Subcutaneous adipose tissue (tissue), 4 donors: ENCODE results near the gene SLC5A2. TPM values are rescaled to one million over a fixed set of nuclear protein-coding genes. Genes with fewer than 3 reads are reported as not detected.

Experiments
- total RNA-seq, 4 donors: library from RNA; depleted of rRNA; stranded (reverse); fragments of >200 nt; gene quantifications; one replicate each; pipeline ENCODE4 v1.1.0, GENCODE V29; 2016
- TF ChIP-seq, protein P1 (sequence below): fragments of 450-650 bp; IDR thresholded peaks from one replicate; pipeline ENCODE4 v1.5.1; 2016; ENCODE audit warnings: low read depth, mild to moderate bottlenecking, control low read depth, antibody characterized with exemption, moderate library complexity

Gene SLC5A2
- total RNA-seq, 4 donors from 2014 or later, result not detected

DNA sequence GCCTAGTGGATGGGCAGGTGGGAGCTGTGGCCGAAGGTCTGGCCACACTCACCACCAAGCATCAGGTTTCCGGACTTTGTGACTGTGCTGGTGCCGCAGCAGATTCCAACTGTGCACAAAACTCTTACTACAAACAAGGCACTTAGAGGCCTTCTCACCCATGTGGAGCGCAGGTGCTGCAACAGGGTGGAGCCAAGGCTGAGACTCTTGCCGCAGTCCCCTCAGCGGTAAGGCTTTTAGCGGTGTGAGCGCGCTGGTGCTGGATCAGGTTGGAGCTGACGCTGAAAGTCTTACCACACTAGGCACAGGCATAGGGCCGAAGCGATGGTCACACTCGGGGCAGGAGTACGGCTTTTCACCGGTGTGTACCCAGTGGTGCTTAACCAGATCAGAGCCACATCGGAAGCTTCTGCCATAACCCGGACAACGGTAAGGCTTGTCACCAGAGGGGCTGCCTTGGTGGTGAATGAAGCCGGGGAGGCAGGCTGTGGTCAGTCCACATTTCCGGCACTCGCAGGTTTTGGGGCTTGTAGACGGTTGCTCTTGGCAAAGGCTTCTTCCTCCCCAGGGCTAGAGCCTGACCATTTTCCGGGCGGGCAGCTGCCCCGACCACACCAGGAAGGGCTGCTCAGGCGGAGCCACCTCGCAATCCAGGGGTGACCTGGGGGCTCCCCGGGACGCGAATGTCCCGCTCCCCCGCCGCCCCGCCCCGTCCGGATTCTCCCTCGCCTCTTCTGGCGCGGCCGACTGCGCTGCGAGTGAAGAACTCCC, 24.7 kb upstream of the SLC5A2 start:
- TF ChIP-seq, protein P1, sequence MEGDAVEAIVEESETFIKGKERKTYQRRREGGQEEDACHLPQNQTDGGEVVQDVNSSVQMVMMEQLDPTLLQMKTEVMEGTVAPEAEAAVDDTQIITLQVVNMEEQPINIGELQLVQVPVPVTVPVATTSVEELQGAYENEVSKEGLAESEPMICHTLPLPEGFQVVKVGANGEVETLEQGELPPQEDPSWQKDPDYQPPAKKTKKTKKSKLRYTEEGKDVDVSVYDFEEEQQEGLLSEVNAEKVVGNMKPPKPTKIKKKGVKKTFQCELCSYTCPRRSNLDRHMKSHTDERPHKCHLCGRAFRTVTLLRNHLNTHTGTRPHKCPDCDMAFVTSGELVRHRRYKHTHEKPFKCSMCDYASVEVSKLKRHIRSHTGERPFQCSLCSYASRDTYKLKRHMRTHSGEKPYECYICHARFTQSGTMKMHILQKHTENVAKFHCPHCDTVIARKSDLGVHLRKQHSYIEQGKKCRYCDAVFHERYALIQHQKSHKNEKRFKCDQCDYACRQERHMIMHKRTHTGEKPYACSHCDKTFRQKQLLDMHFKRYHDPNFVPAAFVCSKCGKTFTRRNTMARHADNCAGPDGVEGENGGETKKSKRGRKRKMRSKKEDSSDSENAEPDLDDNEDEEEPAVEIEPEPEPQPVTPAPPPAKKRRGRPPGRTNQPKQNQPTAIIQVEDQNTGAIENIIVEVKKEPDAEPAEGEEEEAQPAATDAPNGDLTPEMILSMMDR, result no peak

DNA sequence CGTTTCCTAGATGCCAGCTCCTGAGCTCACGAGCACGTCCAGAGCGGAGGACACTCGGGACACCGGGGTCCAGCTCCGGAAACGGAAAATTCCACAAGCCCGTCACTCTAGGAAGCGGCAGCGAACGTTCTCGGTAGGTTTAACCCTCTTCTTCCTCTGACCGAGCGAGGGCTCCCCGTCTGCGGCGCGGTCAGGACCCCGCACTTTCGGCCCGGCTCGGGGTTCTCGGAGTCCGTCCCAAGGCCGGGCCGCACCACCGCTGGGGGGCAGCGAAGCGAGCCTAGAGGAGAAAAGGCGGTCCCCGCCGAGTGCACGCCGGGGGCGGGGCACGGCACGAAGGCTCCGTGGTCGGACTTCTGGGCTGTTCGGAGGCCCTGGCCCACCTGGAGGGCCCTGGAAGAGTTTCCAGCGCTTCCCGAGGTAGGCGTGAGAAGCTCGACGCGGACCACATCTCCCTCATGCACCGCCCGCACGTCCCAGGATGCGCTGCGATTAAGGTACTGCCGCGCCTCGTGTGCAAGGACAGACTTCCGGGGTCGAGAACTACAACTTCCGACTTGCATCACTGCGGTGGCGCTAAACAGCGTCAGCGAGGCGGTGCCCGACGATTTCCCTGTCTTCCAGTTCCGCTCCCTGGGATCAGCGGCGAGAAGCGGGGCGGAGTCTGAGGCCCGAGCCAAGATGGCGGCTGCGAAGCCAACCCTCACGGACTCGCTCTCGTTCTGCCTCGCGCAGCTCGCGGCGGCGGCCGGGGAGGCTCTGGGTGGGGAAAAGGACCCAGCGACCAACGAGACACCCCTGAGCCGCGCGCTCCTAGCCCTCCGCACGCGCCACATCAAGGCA, 23.9 kb upstream of the SLC5A2 start, which contains the start of gene ARMC5:
Gene ARMC5, plus strand, starts transcription at position 658 of the 843 bp plus-strand sequence. Its CDS starts 24 bp downstream, at position 682.
- TF ChIP-seq, protein P1, result no peak

DNA sequence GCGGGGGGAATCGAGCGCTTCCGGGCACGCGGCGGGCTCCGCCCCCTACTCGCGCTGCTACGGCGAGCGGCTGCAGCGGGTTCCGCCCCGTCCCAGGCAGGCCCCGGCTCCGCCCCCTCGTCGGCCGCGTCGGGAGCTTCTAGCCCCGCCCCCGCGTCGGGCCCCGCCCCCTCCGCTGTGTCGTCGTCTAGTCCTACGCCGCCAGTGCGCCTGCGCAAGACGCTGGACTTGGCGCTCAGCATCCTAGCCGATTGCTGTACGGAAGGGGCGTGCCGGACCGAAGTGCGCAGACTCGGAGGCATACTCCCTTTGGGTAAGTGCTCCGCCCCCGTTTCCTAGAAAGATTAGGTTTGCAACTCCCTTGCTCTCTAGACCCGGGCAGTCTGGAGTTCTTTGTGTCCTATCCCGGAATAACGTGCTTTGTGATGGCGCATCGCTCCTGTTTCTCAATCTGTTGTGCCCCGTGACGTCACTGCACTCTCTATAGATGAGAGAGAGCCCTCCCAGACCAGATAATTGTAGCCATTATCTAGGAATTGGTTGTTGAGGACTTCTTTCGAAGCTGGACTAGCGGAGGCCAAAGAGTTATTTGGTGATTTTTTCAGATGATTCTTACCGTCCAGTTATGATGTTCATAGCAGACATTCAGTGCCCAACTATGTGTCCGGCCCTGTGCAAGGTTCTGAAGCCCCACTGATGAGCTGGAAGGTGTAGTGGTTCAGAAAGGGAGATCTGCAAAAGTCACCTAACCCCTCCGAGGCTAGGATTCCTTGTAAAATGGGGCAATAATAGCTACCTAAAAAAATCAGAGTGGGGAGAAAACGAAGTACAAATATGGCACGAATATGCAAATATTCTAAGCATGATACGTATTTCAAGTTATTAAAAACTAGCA, 23.0 kb upstream of the SLC5A2 start:
- TF ChIP-seq, protein P1, result no peak

DNA sequence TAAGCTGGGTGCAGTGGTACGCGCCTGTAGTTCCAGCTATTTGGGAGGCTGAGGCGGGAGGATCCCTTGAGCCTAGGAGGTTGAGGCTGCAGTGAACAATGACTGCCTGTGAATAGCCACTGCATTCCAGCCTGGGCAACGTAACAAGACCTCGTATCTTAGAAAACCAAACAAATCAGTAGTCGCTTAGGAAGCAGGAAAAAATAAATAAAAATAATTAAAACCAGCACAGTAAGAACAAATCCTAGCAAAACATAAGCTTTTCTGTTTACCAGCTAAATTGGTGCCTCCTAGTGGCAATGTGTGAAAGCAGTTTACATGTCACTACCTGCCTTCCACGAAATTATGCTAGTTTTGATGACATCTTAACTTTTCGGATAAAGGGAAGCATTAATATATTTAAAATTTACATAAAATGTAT, 22.3 kb upstream of the SLC5A2 start:
- TF ChIP-seq, protein P1, result no peak

DNA sequence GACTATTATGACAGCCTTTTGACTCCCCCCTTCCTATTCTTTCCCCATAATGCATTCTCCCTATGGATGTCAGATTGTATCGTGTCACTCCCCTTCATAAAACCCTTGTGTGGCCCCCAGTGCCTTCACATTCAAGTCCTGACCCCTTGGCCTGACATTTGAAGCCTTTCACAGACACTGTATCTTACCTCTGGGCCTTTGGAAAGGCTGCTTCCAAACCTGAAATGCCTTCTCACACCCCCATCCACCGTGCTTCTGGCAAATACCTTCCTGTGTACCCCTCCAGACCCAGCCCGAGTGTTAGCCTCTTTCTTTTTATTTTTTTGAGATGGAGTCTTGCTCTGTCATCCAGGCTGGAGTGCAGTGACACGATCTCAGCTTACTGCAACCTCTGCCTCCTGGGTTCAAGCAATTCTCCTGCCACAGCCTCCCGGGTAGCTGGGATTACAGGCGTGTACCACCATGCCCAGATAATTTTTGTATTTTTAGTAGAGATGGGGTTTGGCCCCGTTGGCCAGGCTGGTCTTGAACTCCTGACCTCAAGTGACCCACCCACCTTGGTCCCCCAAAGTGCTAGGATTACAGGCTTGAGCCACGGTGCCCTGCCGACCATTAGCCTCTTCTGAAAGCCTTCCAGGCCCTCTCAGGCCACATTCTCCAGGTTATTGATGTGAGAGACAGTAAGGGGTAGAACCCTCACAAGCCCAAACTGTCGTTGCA, 21.6 kb upstream of the SLC5A2 start:
- TF ChIP-seq, protein P1, result no peak

DNA sequence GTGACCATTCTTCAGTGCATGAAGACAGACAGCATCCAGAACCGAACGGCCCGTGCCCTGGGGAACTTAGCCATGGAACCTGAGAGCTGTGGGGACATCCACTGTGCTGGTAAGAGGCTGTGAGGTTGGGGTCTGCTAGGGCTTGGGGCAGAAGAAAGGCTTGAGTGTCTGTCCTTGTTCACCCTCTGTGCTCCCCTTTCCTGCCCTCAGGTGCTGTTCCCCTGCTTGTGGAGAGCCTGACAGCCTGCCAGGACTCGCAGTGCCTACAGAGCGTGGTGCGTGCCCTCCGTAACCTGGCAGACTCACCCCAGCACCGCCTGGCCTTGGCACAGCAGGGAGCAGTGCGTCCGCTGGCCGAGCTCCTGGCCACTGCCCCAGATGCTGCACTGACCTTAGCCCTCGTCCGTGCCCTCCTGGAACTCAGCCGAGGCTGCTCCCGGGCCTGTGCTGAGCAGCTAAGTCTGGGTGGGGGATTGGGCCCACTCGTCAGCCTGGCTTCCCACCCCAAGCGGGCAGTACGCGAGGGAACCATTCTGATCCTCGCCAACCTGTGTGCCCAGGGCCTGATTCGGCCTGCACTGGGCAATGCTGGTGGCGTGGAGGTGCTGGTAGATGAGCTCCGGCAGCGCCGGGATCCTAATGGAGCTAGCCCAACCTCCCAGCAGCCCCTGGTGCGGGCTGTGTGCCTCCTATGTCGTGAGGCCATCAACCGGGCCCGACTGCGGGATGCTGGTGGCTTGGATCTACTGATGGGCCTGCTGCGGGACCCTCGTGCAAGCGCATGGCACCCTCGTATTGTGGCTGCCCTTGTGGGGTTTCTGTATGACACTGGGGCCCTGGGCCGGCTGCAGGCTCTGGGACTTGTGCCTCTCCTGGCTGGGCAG, 20.8 kb upstream of the SLC5A2 start:
- TF ChIP-seq, protein P1, result no peak
